Psoas muscle (tissue), 8 donors: ENCODE data around the gene FAM20A. TPM values are rescaled to one million over a fixed set of nuclear protein-coding genes. Genes with fewer than 3 reads are reported as not detected.

Experiments
- ATAC-seq, 4 donors: fragments of 200-7000 bp; cut with Tn5 transposase; one replicate each; pipeline ENCODE4 v1.9.1; 2020; ENCODE audit warnings: moderate library complexity in 3 of 4, mild to moderate bottlenecking in 2 of 4
- DNase-seq, 2 donors: peaks; one replicate each; pipeline ENCODE4 v3.0.0-alpha.2; 2020
- H3K27ac ChIP-seq: fragments of 200-600 bp; one replicate; pipeline ENCODE4 v1.8.0; 2022
- H3K27me3 ChIP-seq, 3 donors: fragments of 200-600 bp in 1 of 3; one replicate each; pipeline versions ENCODE4 v1.6.1 to v1.8.0; 2013 to 2022; ENCODE audit warnings: low read length in 2 of 3, mild to moderate bottlenecking in 2 of 3, moderate library complexity in 1 of 3; ENCODE audit not compliant: insufficient read depth in 3 of 3
- H3K36me3 ChIP-seq, 2 donors: fragments of 200-600 bp in 1 of 2; one replicate each; pipeline versions ENCODE4 v1.6.1 to v1.8.0; 2013 to 2022; ENCODE audit warnings: low read depth in 1 of 2, mild to moderate bottlenecking in 1 of 2, moderate library complexity in 1 of 2; ENCODE audit not compliant: insufficient read depth in 1 of 2
- H3K4me1 ChIP-seq: fragments of 200-600 bp; one replicate; pipeline ENCODE4 v1.8.0; 2022
- H3K4me3 ChIP-seq: fragments of 200-600 bp; one replicate; pipeline ENCODE4 v1.8.0; 2022; ENCODE audit warnings: mild to moderate bottlenecking
- H3K9me3 ChIP-seq: fragments of 200-600 bp; one replicate; pipeline ENCODE4 v1.8.0; 2022
- CTCF ChIP-seq: fragments of 200-600 bp; IDR thresholded peaks from one replicate; pipeline ENCODE4 v1.8.0; 2022; ENCODE audit warnings: antibody characterized with exemption
- WGBS, 3 donors: extraction: QIAGEN DNeasy Blood & Tissue Kit; methylation state at CpG; one replicate each; pipeline versions ENCODE4 v1.1.6 to v1.1.7; 2013; 5-methylcytosine and 5-hydroxymethylcytosine counted together
- intact Hi-C, 2 donors: fragments of 100-400 bp; cut with DNase I; formaldehyde crosslinking; loops; one replicate each; pipeline versions ENCODE4 v1.11.0 to v1.14.2; 2022
- polyA plus RNA-seq, 3 donors: library from polyadenylated mRNA; stranded (reverse); fragments of 200-250 nt; gene quantifications; one replicate each; pipeline ENCODE4 v1.2.3, GENCODE V29; 2013
- total RNA-seq, 4 donors: library from RNA; stranded (reverse); fragmentation: NEBNext Ultra II Directional in 2 of 4; extraction: Animal tissue kit (Norgen Biotek cat#: 25700) in 2 of 4; gene quantifications; one replicate each; pipeline versions ENCODE4 v1.2.1 to v1.2.4, GENCODE V29; 2021 to 2023
- donor health status: healthy with polysubstance abuse.
- donor health status: DM: no; HTN: no; CAD: no; lungs with moderate emphysema.
- donor health status: Bipolar disorder and iron deficiency.
- donor health status: healthy.
- donor health status: DM: yes; HTN: yes; CAD: no.
- donor health status: DM: no; HTN: no; CAD: no.
- donor health status: DM: no; HTN: no; CAD: no.
- donor health status: DM: yes; HTN: yes; CAD: no.

FAM20A gene
- total and polyA plus RNA-seq, 7 donors: 0.83 to 7.1 (median 1.8) TPM

- H3K27ac ChIP-seq: no peak overlapping the region
- intact Hi-C loops: no loop called here
- ATAC-seq: no peak
- no peaks in the 10 kb centered on the region for H3K36me3 ChIP-seq
- TF ChIP-seq CTCF: no peak
- no peak for DNase-seq
- no peaks in the 10 kb centered on the region for H3K4me1 ChIP-seq
- peaks cover 0 to 5% (median 3%) of the 10 kb centered on the region in 3 donors for H3K27me3 ChIP-seq
- H3K4me3 ChIP-seq: no peak overlapping the region
- H3K9me3 ChIP-seq: no peaks in the 10 kb centered on the region
These were observed 15.2 kb upstream of the FAM20A start for GRCh38 chr17:68616334-68616733.

GRCh38 chr17:68614718-68615117, 13.6 kb upstream of the FAM20A start:
- ATAC-seq (no peak), DNase-seq (no peak)
- H3K9me3 ChIP-seq: peaks cover 13% of the 10 kb centered on the region
- H3K36me3 ChIP-seq: no peaks in the 10 kb centered on the region
- H3K4me3 ChIP-seq: no peak overlapping the region
- TF ChIP-seq CTCF: no peak
- no peaks in the 10 kb centered on the region for H3K4me1 ChIP-seq
- H3K27ac ChIP-seq: no peak overlapping the region
- 92 to 94% (median 93%) methylated on average over 4 to 5 of the region's 5 CpGs for WGBS, 3 donors
- intact Hi-C loops: no loop called here
- peaks cover 0 to 3% (median 2%) of the 10 kb centered on the region in 3 donors for H3K27me3 ChIP-seq

GRCh38 chr17:68613739-68614298, 12.7 kb upstream of the FAM20A start:
- peak in 2 of 4 donors; percentile 30 to 60 for ATAC-seq
- peak in 1 of 2 donors; percentile 13 for DNase-seq
- H3K4me1 ChIP-seq: no peaks in the 10 kb centered on the region
- TF ChIP-seq CTCF: peak; percentile 45
- no peak overlapping the region for H3K4me3 ChIP-seq
- H3K27ac ChIP-seq: no peak overlapping the region
- H3K36me3 ChIP-seq: no peaks in the 10 kb centered on the region
- H3K27me3 ChIP-seq: peaks cover 0 to 3% (median 2%) of the 10 kb centered on the region in 3 donors
- intact Hi-C loops: no loop called here
- H3K9me3 ChIP-seq: peaks cover 22% of the 10 kb centered on the region
- WGBS, 3 donors: 40 to 60% (median 47%) methylated on average over 5 of the region's 5 CpGs

- no peak overlapping the region for H3K4me3 ChIP-seq
- H3K9me3 ChIP-seq: peaks cover 31% of the 10 kb centered on the region
- intact Hi-C loops: no loop called here
- TF ChIP-seq CTCF: no peak
- H3K27ac ChIP-seq: no peak overlapping the region
- ATAC-seq (no peak), DNase-seq (no peak)
- peaks cover 0 to 2% (median 0%) of the 10 kb centered on the region in 3 donors for H3K27me3 ChIP-seq
- no peaks in the 10 kb centered on the region for H3K4me1 ChIP-seq
- no peaks in the 10 kb centered on the region for H3K36me3 ChIP-seq
These were observed 11.7 kb upstream of the FAM20A start for GRCh38 chr17:68612923-68613292.
